Stomach (tissue), 4 donors: ENCODE data around the gene LAMP5.

Source experiments
- CTCF ChIP-seq, 7 experiments: fragments of 450-650 bp in 4 of 7; fragments of 200-600 bp in 3 of 7; sonication (generic) in 3 of 7; IDR thresholded peaks; one replicate each; pipeline ENCODE4 v1.5.1; 2016 to 2019; ENCODE audit warnings: antibody characterized with exemption in 7 of 7, control low read depth in 2 of 7, mild to moderate bottlenecking in 1 of 7
- POLR2A ChIP-seq, 4 donors: fragments of 450-650 bp; IDR thresholded peaks; one replicate each; pipeline ENCODE4 v1.6.1; 2016; ENCODE audit warnings: antibody characterized with exemption in 4 of 4, control low read depth in 2 of 4, mild to moderate bottlenecking in 1 of 4, moderate library complexity in 1 of 4
- POLR2AphosphoS5 ChIP-seq, 3 donors: sonication (generic); formaldehyde crosslinking; IDR thresholded peaks; one replicate each; pipeline ENCODE4 v1.6.1; 2016; ENCODE audit warnings: antibody characterized with exemption in 3 of 3

DNA sequence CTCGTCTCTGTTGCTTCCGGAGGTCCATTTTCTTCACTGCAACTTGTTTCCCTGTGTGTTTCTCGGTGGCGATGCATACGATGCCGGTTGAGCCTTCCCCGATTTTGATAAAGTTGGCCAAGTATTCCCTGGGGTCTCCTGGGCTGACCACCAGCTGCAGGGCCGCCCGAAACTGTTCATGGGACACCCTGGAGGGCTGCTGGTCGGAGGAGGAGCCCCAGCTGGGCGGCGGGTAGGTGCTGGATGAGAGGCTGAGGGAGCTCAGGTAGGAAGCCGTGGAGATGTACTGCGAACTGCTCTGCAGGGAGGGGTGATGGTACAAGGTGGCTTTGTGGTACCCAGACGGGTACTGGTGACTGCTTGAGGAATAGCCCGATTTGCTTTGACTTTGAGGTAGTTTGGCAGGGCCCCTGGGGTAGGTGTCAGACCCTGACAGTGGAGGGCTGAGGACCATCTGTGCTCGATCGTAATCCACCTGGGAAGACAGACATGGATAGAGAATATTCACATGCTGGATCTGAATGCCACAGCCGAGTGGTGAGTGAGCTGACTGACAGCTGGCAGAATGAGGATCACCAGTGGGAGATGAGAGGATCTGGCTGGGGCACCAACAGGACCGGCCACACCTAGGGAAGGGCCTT, 51.6 kb downstream of the LAMP5 start:
- no peak for TF ChIP-seq CTCF (IDR thresholded peaks at IDR 0.05)
- TF ChIP-seq POLR2A (IDR thresholded peaks at IDR 0.05) = no peak
- no peak for TF ChIP-seq POLR2AphosphoS5 (IDR thresholded peaks at IDR 0.05)
